ENCODE measurements around the gene DNAJA4. TPM values are rescaled to one million over a fixed set of nuclear protein-coding genes. Genes with fewer than 3 reads are reported as not detected.
A peak's percentile ranks its signal among the peaks of the same experiment; 100 is the strongest.

Gene DNAJA4
- polyA plus RNA-seq, 2 of the 4 experiments (the other 2 are of a cell fraction) = 0.05 to 0.13 TPM

- no peak for TF ChIP-seq PBX3 (IDR thresholded peaks at IDR 0.05)
- no peak for TF ChIP-seq CBX8 (IDR thresholded peaks at IDR 0.05)
These were observed 18.0 kb downstream of the DNAJA4 start (continued) for GRCh38 chr15:78282324-78282723.

DNA sequence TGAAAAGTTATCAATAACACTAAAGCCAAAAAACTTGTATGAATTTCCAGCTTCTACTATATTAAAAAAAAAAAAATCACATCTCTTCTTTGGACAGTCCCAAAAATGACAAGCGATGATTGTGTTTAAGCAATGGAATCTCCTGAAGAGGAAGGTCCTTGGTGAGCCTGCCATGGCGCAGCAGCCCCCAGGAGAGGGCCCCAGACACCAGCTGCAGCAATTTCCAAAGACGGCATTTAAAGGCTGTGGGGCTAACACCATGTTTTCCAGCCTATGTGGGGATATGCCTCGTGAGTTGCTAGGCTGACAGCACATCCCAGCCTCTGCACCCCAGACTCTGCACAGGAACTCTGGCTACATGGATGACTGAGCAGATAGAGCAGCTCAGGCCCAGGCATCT is 20.4 kb downstream of the DNAJA4 start:
- Histone ChIP-seq H3K4me2 (no peak overlapping the region), H3K27ac (no peak overlapping the region), H3K9me3 (no peaks in the 10 kb centered on the region), H3K4me1 (no peaks in the 10 kb centered on the region), H3K4me3 (no peak overlapping the region)
- TF ChIP-seq RAD21 (conservative IDR thresholded peaks at IDR 0.05 in 1 of 2, IDR thresholded peaks at IDR 0.05 in 1 of 2) (0 out of 5 replicates have a peak, but pooled peaks of 1 of the 2 experiments have one; percentile 10), JUNB (IDR thresholded peaks at IDR 0.05) (no peak)
- WGBS (ENCODE audit: missing lambda C conversion rate) = 96% methylated on average over 4 of the region's 4 CpGs
- POLR2A ChIA-PET = interaction anchor here (1.1 kb wide), 1 partner anchor 15 kb away, joined by 4 read pairs; the partner anchor contains the start of gene SKIC8
- DNase-seq (ENCODE audit: low read depth in 1 of 2, low spot score in 1 of 2) = no peak
- FAIRE-seq = no peak
- CTCF ChIA-PET = interaction anchor here (0.7 to 1.9 kb wide), 3 partner anchors 8 to 82 kb away, joined by 4 to 5 read pairs (median 4); no protein-coding TSS in a partner anchor
- no peak; a peak in 1 of 6 replicates for ATAC-seq

- Histone ChIP-seq H3K4me2 (no peak overlapping the region), H3K9me3 (no peaks in the 10 kb centered on the region), H3K4me1 (no peaks in the 10 kb centered on the region; the same call in 2 of the 3 replicates), H3K4me3 (no peak overlapping the region), H3K27ac (no peak overlapping the region)
- FAIRE-seq (no peak), ATAC-seq (no peak), DNase-seq (ENCODE audit: low read depth in 1 of 2, low spot score in 1 of 2) (no peak)
- POLR2A ChIA-PET = interaction anchor here (2.3 kb wide), 1 partner anchor 10 kb away, joined by 15 read pairs; the partner anchor contains the start of gene SKIC8
- TF ChIP-seq RNF2 (IDR thresholded peaks at IDR 0.05; ENCODE audit: borderline replicate concordance, low read depth) (no peak), PBX3 (IDR thresholded peaks at IDR 0.05) (no peak), EHF (CRISPR knock-in tag; IDR thresholded peaks at IDR 0.05) (no peak), MAFK (IDR thresholded peaks at IDR 0.05; ENCODE audit: partially characterized antibody) (no peak), SMC3 (IDR thresholded peaks at IDR 0.05) (no peak), E2F6 (IDR thresholded peaks at IDR 0.05; ENCODE audit: borderline replicate concordance, low read depth) (no peak), HOXB13 (CRISPR knock-in tag; IDR thresholded peaks at IDR 0.05; ENCODE audit: low read depth) (no peak), ZC3H11A (IDR thresholded peaks at IDR 0.05) (no peak), HMGXB4 (CRISPR knock-in tag; IDR thresholded peaks at IDR 0.05; ENCODE audit: borderline replicate concordance) (no peak), HOXB5 (CRISPR knock-in tag; IDR thresholded peaks at IDR 0.05) (no peak), HOXA7 (CRISPR knock-in tag; IDR thresholded peaks at IDR 0.05) (no peak), RCOR1 (IDR thresholded peaks at IDR 0.05; ENCODE audit: low read depth, low read length) (no peak), REST (IDR thresholded peaks at IDR 0.05) (no peak), FOXS1 (CRISPR knock-in tag; IDR thresholded peaks at IDR 0.05) (no peak), POLR2AphosphoS2 (conservative IDR thresholded peaks at IDR 0.05; ENCODE audit: low read length) (no peak), ELK1 (IDR thresholded peaks at IDR 0.05; ENCODE audit: low read depth, low read length) (no peak)
- TF ChIP-seq, protein P1, sequence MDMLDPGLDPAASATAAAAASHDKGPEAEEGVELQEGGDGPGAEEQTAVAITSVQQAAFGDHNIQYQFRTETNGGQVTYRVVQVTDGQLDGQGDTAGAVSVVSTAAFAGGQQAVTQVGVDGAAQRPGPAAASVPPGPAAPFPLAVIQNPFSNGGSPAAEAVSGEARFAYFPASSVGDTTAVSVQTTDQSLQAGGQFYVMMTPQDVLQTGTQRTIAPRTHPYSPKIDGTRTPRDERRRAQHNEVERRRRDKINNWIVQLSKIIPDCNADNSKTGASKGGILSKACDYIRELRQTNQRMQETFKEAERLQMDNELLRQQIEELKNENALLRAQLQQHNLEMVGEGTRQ (IDR thresholded peaks at IDR 0.05) = no peak
- TF ChIP-seq, protein P2, sequence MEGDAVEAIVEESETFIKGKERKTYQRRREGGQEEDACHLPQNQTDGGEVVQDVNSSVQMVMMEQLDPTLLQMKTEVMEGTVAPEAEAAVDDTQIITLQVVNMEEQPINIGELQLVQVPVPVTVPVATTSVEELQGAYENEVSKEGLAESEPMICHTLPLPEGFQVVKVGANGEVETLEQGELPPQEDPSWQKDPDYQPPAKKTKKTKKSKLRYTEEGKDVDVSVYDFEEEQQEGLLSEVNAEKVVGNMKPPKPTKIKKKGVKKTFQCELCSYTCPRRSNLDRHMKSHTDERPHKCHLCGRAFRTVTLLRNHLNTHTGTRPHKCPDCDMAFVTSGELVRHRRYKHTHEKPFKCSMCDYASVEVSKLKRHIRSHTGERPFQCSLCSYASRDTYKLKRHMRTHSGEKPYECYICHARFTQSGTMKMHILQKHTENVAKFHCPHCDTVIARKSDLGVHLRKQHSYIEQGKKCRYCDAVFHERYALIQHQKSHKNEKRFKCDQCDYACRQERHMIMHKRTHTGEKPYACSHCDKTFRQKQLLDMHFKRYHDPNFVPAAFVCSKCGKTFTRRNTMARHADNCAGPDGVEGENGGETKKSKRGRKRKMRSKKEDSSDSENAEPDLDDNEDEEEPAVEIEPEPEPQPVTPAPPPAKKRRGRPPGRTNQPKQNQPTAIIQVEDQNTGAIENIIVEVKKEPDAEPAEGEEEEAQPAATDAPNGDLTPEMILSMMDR (IDR thresholded peaks at IDR 0.05) = no peak
- WGBS (ENCODE audit: missing lambda C conversion rate) = 88% methylated on average over 3 of the region's 3 CpGs
- CTCF ChIA-PET = interaction anchor here (0.8 to 1.9 kb wide), 5 partner anchors 11 to 182 kb away, joined by 3 to 8 read pairs (median 4); no protein-coding TSS in a partner anchor
These were observed 25.9 kb downstream of the DNAJA4 start for GRCh38 chr15:78290222-78290621.

Measured in A549 (cell line).